HL-60 (cell line): ENCODE data around the gene FOXF2.

Experiments
- GABPA ChIP-seq: IDR thresholded peaks from 2 replicates; pipeline ENCODE4 v1.6.1; 2012; ENCODE audit warnings: low read depth
- POLR2AphosphoS5 ChIP-seq: IDR thresholded peaks from 2 replicates; pipeline ENCODE4 v1.6.1; 2012; ENCODE audit warnings: low read depth
- SPI1 ChIP-seq: IDR thresholded peaks from 2 replicates; pipeline ENCODE4 v1.6.1; 2012; ENCODE audit warnings: low read depth, mild to moderate bottlenecking, borderline replicate concordance
- TF ChIP-seq, protein P1 (sequence below): IDR thresholded peaks from one replicate; pipeline ENCODE4 v1.5.1; 2011; ENCODE audit warnings: low read length, control low read depth, inconsistent platforms; ENCODE audit not compliant: insufficient read depth
- TF ChIP-seq, protein P2 (sequence below): IDR thresholded peaks from 2 replicates; pipeline ENCODE4 v1.6.1; 2012; ENCODE audit warnings: low read depth; ENCODE audit not compliant: insufficient replicate concordance

DNA sequence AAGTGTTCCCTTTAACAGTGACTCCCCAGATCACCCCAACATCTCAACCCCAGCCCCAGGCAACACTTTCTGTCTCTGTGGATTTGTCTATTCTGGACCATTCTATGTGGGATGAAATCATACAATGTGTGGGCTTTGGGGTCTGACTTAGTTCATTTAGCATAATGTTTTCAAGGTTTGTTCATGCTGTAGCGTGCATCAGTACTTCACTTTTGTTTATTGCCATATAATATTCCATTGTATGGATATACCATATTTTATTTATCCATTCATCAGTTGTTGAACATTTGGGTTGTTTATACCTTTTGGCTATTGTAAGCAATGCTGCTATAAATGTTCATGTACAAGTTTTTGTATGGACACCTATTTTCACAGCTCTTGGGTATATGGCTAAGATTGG, 31.0 kb downstream of the FOXF2 start:
- TF ChIP-seq, protein P1, sequence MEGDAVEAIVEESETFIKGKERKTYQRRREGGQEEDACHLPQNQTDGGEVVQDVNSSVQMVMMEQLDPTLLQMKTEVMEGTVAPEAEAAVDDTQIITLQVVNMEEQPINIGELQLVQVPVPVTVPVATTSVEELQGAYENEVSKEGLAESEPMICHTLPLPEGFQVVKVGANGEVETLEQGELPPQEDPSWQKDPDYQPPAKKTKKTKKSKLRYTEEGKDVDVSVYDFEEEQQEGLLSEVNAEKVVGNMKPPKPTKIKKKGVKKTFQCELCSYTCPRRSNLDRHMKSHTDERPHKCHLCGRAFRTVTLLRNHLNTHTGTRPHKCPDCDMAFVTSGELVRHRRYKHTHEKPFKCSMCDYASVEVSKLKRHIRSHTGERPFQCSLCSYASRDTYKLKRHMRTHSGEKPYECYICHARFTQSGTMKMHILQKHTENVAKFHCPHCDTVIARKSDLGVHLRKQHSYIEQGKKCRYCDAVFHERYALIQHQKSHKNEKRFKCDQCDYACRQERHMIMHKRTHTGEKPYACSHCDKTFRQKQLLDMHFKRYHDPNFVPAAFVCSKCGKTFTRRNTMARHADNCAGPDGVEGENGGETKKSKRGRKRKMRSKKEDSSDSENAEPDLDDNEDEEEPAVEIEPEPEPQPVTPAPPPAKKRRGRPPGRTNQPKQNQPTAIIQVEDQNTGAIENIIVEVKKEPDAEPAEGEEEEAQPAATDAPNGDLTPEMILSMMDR: no peak
- TF ChIP-seq POLR2AphosphoS5 (no peak), GABPA (no peak), SPI1 (no peak)
- TF ChIP-seq, protein P2, sequence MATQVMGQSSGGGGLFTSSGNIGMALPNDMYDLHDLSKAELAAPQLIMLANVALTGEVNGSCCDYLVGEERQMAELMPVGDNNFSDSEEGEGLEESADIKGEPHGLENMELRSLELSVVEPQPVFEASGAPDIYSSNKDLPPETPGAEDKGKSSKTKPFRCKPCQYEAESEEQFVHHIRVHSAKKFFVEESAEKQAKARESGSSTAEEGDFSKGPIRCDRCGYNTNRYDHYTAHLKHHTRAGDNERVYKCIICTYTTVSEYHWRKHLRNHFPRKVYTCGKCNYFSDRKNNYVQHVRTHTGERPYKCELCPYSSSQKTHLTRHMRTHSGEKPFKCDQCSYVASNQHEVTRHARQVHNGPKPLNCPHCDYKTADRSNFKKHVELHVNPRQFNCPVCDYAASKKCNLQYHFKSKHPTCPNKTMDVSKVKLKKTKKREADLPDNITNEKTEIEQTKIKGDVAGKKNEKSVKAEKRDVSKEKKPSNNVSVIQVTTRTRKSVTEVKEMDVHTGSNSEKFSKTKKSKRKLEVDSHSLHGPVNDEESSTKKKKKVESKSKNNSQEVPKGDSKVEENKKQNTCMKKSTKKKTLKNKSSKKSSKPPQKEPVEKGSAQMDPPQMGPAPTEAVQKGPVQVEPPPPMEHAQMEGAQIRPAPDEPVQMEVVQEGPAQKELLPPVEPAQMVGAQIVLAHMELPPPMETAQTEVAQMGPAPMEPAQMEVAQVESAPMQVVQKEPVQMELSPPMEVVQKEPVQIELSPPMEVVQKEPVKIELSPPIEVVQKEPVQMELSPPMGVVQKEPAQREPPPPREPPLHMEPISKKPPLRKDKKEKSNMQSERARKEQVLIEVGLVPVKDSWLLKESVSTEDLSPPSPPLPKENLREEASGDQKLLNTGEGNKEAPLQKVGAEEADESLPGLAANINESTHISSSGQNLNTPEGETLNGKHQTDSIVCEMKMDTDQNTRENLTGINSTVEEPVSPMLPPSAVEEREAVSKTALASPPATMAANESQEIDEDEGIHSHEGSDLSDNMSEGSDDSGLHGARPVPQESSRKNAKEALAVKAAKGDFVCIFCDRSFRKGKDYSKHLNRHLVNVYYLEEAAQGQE: no peak
